H1 (cell line): ENCODE measurements around the gene BSPRY. TPM values are rescaled to one million over a fixed set of nuclear protein-coding genes. Genes with fewer than 3 reads are reported as not detected.

Experiments used
- ASH2L ChIP-seq: fragments of 200-600, 300-600 bp; sonication (generic); IDR thresholded peaks from one replicate; pipeline ENCODE4 v1.7.1; 2017; ENCODE audit warnings: low read length
- CREB1 ChIP-seq: IDR thresholded peaks from 2 replicates; pipeline ENCODE4 v1.6.1; 2012; ENCODE audit warnings: inconsistent platforms
- HDAC2 ChIP-seq, 2 experiments: fragments of 300-600 bp in 1 of 2; sonication (generic) in 1 of 2; IDR thresholded peaks; 2 replicates each; pipeline ENCODE4 v1.6.1; 2011 to 2012; ENCODE audit warnings: low read depth in 2 of 2, low read length in 2 of 2, mild to moderate bottlenecking in 2 of 2, moderate library complexity in 2 of 2, borderline replicate concordance in 1 of 2, inconsistent platforms in 1 of 2
- HDAC6 ChIP-seq: IDR thresholded peaks from one replicate; pipeline ENCODE4 v1.7.1; 2012; ENCODE audit warnings: low read depth, mild to moderate bottlenecking, inconsistent platforms, low read length, moderate library complexity
- JUND ChIP-seq: IDR thresholded peaks from 2 replicates; pipeline ENCODE4 v1.6.1; 2011; ENCODE audit warnings: mild to moderate bottlenecking, improper control_type of control experiment, low read length
- RNF2 ChIP-seq: fragments of 200-900, 300-1000 bp; sonication (generic); IDR thresholded peaks from 2 replicates; pipeline ENCODE4 v1.7.1; 2016; ENCODE audit warnings: borderline replicate concordance, low read depth, mild to moderate bottlenecking, antibody characterized with exemption, low read length; ENCODE audit not compliant: poor library complexity, severe bottlenecking; ENCODE audit errors: missing control alignments
- SP2 ChIP-seq: IDR thresholded peaks from 2 replicates; pipeline ENCODE4 v1.6.1; 2012; ENCODE audit warnings: mild to moderate bottlenecking, low read length, inconsistent platforms
- SP4 ChIP-seq: IDR thresholded peaks from 2 replicates; pipeline ENCODE4 v1.6.1; 2012; ENCODE audit warnings: low read length, inconsistent platforms
- SUZ12 ChIP-seq: fragments of 200-600 bp; sonication (generic); IDR thresholded peaks from 2 replicates; pipeline ENCODE4 v1.6.1; 2012; ENCODE audit warnings: mild to moderate bottlenecking, inconsistent platforms, low read length, moderate library complexity, mixed read lengths
- polyA plus RNA-seq, 7 experiments: library from polyadenylated mRNA; depleted of rRNA in 3 of 7; stranded (reverse) in 5 of 7; unstranded in 2 of 7; fragments of >200 nt in 5 of 7; fragments of 200-250 nt in 2 of 7; gene quantifications; 1 replicate in 5 of 7; 2 replicates in 1 of 7; 4 replicates in 1 of 7; pipeline versions ENCODE4 v1.2.1 to v1.2.3, GENCODE V29; 2011 to 2013; ENCODE audit warnings: missing spikeins in 2 of 7, mixed read lengths in 2 of 7
- total RNA-seq: library from RNA; stranded (reverse); fragmentation: NEBNext Ultra II Directional; extraction: Animal tissue kit (Norgen Biotek cat#: 25700); gene quantifications from 2 replicates; pipeline ENCODE4 v1.2.1, GENCODE V29; 2021

The BSPRY gene
- total and polyA plus RNA-seq, 2 of the 8 experiments (the other 6 are each of a cell fraction or from before 2014, with no cell fraction given): 5.5 to 10.9 TPM

GRCh38 chr9:113311961-113312360, 37.4 kb upstream of the BSPRY start (continued):
- no peak for TF ChIP-seq HDAC2 (IDR thresholded peaks at IDR 0.05; ENCODE audit: borderline replicate concordance in 1 of 2, low read depth in 2 of 2, low read length in 2 of 2)
- TF ChIP-seq RNF2: no peak
- TF ChIP-seq SP4: no peak
- no peak for TF ChIP-seq SUZ12
- TF ChIP-seq CREB1: no peak
- TF ChIP-seq SP2: no peak
- no peak for TF ChIP-seq ASH2L
- TF ChIP-seq HDAC6: no peak
- TF ChIP-seq JUND: no peak
